ENCODE results near the gene SZRD1.

SZRD1 gene

GRCh38 chr1:16398371-16398953 lies 31.4 kb downstream of the SZRD1 start:
- H3K27ac ChIP-seq (ENCODE audit: low read length, poor library complexity, severe bottlenecking) = no peak overlapping the region
- H2AK5ac ChIP-seq (ENCODE audit: low read length, severe bottlenecking) = peak overlapping the region; percentile 19
- no peak overlapping the region for H3K4me3 ChIP-seq (ENCODE audit: insufficient read depth in 1 of 2, low read depth in 1 of 2, low read length in 2 of 2)
- H3K18ac ChIP-seq (ENCODE audit: low read depth in 1 of 2, low read length in 2 of 2) = no peak overlapping the region
- H3K14ac ChIP-seq (ENCODE audit: low read length in 2 of 2) = no peak overlapping the region
- no peak overlapping the region for H4K91ac ChIP-seq (ENCODE audit: low read length)
- H2BK15ac ChIP-seq (ENCODE audit: low read depth, poor library complexity, severe bottlenecking) = no peak overlapping the region
- no peak overlapping the region for H2BK120ac ChIP-seq (ENCODE audit: low read depth, low read length)
- no peaks in the 10 kb centered on the region for H3K9me3 ChIP-seq (ENCODE audit: control insufficient read depth, low read length)
- H3K23ac ChIP-seq (ENCODE audit: low read length in 2 of 2) = no peak overlapping the region
- H3K27me3 ChIP-seq (ENCODE audit: control insufficient read depth in 1 of 2, insufficient read depth in 1 of 2, low read length in 2 of 2) = no peaks in the 10 kb centered on the region
- no peak overlapping the region for H3K4ac ChIP-seq (ENCODE audit: low read depth in 1 of 2, low read length in 2 of 2)
- peaks cover 57 to 70% of the 10 kb centered on the region in 2 experiments for H3K36me3 ChIP-seq (ENCODE audit: control insufficient read depth in 1 of 2, insufficient read depth in 2 of 2, low read depth in 1 of 2, low read length in 2 of 2)
- DNase-seq = no peak
- WGBS = 95% methylated on average over 5 of the region's 5 CpGs
- peaks cover 39% of the 10 kb centered on the region for H3K79me1 ChIP-seq (replicated peaks; ENCODE audit: low read length, poor library complexity, severe bottlenecking)
- no peak overlapping the region for H3K4me2 ChIP-seq (ENCODE audit: low read length, poor library complexity, severe bottlenecking)
- no peak overlapping the region for H2AFZ ChIP-seq (ENCODE audit: low read depth, low read length)
- no peak overlapping the region for H2BK5ac ChIP-seq (ENCODE audit: low read depth, low read length, poor library complexity, severe bottlenecking)
- H3K9ac ChIP-seq (ENCODE audit: low read length) = no peak overlapping the region
- H2BK12ac ChIP-seq (ENCODE audit: low read length in 2 of 2) = no peak overlapping the region
- H3K4me1 ChIP-seq (ENCODE audit: control insufficient read depth, insufficient read depth, low read depth, low read length) = peaks cover 25% of the 10 kb centered on the region
- H4K8ac ChIP-seq (ENCODE audit: low read length) = no peak overlapping the region

GRCh38 chr1:16402742-16403141 lies 35.7 kb downstream of the SZRD1 start:
- H3K36me3 ChIP-seq (ENCODE audit: control insufficient read depth in 1 of 2, insufficient read depth in 2 of 2, low read depth in 1 of 2, low read length in 2 of 2) = peaks cover 26 to 38% of the 10 kb centered on the region in 2 experiments
- H4K91ac ChIP-seq (ENCODE audit: low read length) = no peak overlapping the region
- H2BK12ac ChIP-seq (ENCODE audit: low read length in 2 of 2) = no peak overlapping the region
- H3K4ac ChIP-seq (ENCODE audit: low read depth in 1 of 2, low read length in 2 of 2) = no peak overlapping the region
- no peak overlapping the region for H3K27ac ChIP-seq (ENCODE audit: low read length, poor library complexity, severe bottlenecking)
- H2BK15ac ChIP-seq (ENCODE audit: low read depth, poor library complexity, severe bottlenecking) = no peak overlapping the region
- no peak overlapping the region for H3K4me3 ChIP-seq (ENCODE audit: insufficient read depth in 1 of 2, low read depth in 1 of 2, low read length in 2 of 2)
- 71% methylated on average over 6 of the region's 10 CpGs for WGBS
- H3K27me3 ChIP-seq (ENCODE audit: control insufficient read depth in 1 of 2, insufficient read depth in 1 of 2, low read length in 2 of 2) = peaks cover 0 to 3% of the 10 kb centered on the region in 2 experiments
- no peak overlapping the region for H2BK5ac ChIP-seq (ENCODE audit: low read depth, low read length, poor library complexity, severe bottlenecking)
- DNase-seq = peak; percentile 24
- H3K79me1 ChIP-seq (replicated peaks; ENCODE audit: low read length, poor library complexity, severe bottlenecking) = peaks cover 21% of the 10 kb centered on the region
- H3K9ac ChIP-seq (ENCODE audit: low read length) = no peak overlapping the region
- no peak overlapping the region for H3K23ac ChIP-seq (ENCODE audit: low read length in 2 of 2)
- H2AFZ ChIP-seq (ENCODE audit: low read depth, low read length) = no peak overlapping the region
- no peak overlapping the region for H3K18ac ChIP-seq (ENCODE audit: low read depth in 1 of 2, low read length in 2 of 2)
- no peak overlapping the region for H2BK120ac ChIP-seq (ENCODE audit: low read depth, low read length)
- H4K8ac ChIP-seq (ENCODE audit: low read length) = no peak overlapping the region
- H3K4me1 ChIP-seq (ENCODE audit: control insufficient read depth, insufficient read depth, low read depth, low read length) = peaks cover 8% of the 10 kb centered on the region
- no peak overlapping the region for H3K4me2 ChIP-seq (ENCODE audit: low read length, poor library complexity, severe bottlenecking)
- H3K9me3 ChIP-seq (ENCODE audit: control insufficient read depth, low read length) = no peaks in the 10 kb centered on the region
- H3K14ac ChIP-seq (ENCODE audit: low read length in 2 of 2) = no peak overlapping the region
- no peak overlapping the region for H2AK5ac ChIP-seq (ENCODE audit: low read length, severe bottlenecking)

GRCh38 chr1:16405441-16405840 lies 38.4 kb downstream of the SZRD1 start:
- no peak overlapping the region for H3K27ac ChIP-seq (ENCODE audit: low read length, poor library complexity, severe bottlenecking)
- no peak overlapping the region for H3K18ac ChIP-seq (ENCODE audit: low read depth in 1 of 2, low read length in 2 of 2)
- no peak for DNase-seq
- no peak overlapping the region for H4K91ac ChIP-seq (ENCODE audit: low read length)
- no peak overlapping the region for H2BK5ac ChIP-seq (ENCODE audit: low read depth, low read length, poor library complexity, severe bottlenecking)
- H2AFZ ChIP-seq (ENCODE audit: low read depth, low read length) = no peak overlapping the region
- H2BK120ac ChIP-seq (ENCODE audit: low read depth, low read length) = no peak overlapping the region
- no peak overlapping the region for H2BK15ac ChIP-seq (ENCODE audit: low read depth, poor library complexity, severe bottlenecking)
- H3K27me3 ChIP-seq (ENCODE audit: control insufficient read depth in 1 of 2, insufficient read depth in 1 of 2, low read length in 2 of 2) = peaks cover 0 to 16% of the 10 kb centered on the region in 2 experiments
- no peak overlapping the region for H2BK12ac ChIP-seq (ENCODE audit: low read length in 2 of 2)
- H3K23ac ChIP-seq (ENCODE audit: low read length in 2 of 2) = no peak overlapping the region
- H3K4ac ChIP-seq (ENCODE audit: low read depth in 1 of 2, low read length in 2 of 2) = no peak overlapping the region
- WGBS = 82% methylated on average over 4 of the region's 5 CpGs
- H3K36me3 ChIP-seq (ENCODE audit: control insufficient read depth in 1 of 2, insufficient read depth in 2 of 2, low read depth in 1 of 2, low read length in 2 of 2) = peaks cover 3 to 14% of the 10 kb centered on the region in 2 experiments
- no peak overlapping the region for H3K4me3 ChIP-seq (ENCODE audit: insufficient read depth in 1 of 2, low read depth in 1 of 2, low read length in 2 of 2)
- H2AK5ac ChIP-seq (ENCODE audit: low read length, severe bottlenecking) = no peak overlapping the region
- H3K9ac ChIP-seq (ENCODE audit: low read length) = no peak overlapping the region
- no peak overlapping the region for H3K14ac ChIP-seq (ENCODE audit: low read length in 2 of 2)
- peaks cover 7% of the 10 kb centered on the region for H3K4me1 ChIP-seq (ENCODE audit: control insufficient read depth, insufficient read depth, low read depth, low read length)
- H3K9me3 ChIP-seq (ENCODE audit: control insufficient read depth, low read length) = no peaks in the 10 kb centered on the region
- H3K4me2 ChIP-seq (ENCODE audit: low read length, poor library complexity, severe bottlenecking) = no peak overlapping the region
- no peak overlapping the region for H4K8ac ChIP-seq (ENCODE audit: low read length)
- H3K79me1 ChIP-seq (replicated peaks; ENCODE audit: low read length, poor library complexity, severe bottlenecking) = peaks cover 1% of the 10 kb centered on the region

- H3K9ac ChIP-seq (ENCODE audit: low read length) = no peak overlapping the region
- DNase-seq = no peak
- no peak overlapping the region for H3K4me3 ChIP-seq (ENCODE audit: insufficient read depth in 1 of 2, low read depth in 1 of 2, low read length in 2 of 2)
- no peak overlapping the region for H2BK15ac ChIP-seq (ENCODE audit: low read depth, poor library complexity, severe bottlenecking)
- peaks cover 0 to 5% of the 10 kb centered on the region in 2 experiments for H3K36me3 ChIP-seq (ENCODE audit: control insufficient read depth in 1 of 2, insufficient read depth in 2 of 2, low read depth in 1 of 2, low read length in 2 of 2)
- H3K14ac ChIP-seq (ENCODE audit: low read length in 2 of 2) = no peak overlapping the region
- H3K27me3 ChIP-seq (ENCODE audit: control insufficient read depth in 1 of 2, insufficient read depth in 1 of 2, low read length in 2 of 2) = peaks cover 0 to 22% of the 10 kb centered on the region in 2 experiments
- no peak overlapping the region for H4K91ac ChIP-seq (ENCODE audit: low read length)
- H3K27ac ChIP-seq (ENCODE audit: low read length, poor library complexity, severe bottlenecking) = no peak overlapping the region
- WGBS = 96% methylated on average over 9 of the region's 9 CpGs
- no peak overlapping the region for H3K4ac ChIP-seq (ENCODE audit: low read depth in 1 of 2, low read length in 2 of 2)
- no peaks in the 10 kb centered on the region for H3K79me1 ChIP-seq (replicated peaks; ENCODE audit: low read length, poor library complexity, severe bottlenecking)
- H2BK5ac ChIP-seq (ENCODE audit: low read depth, low read length, poor library complexity, severe bottlenecking) = no peak overlapping the region
- no peak overlapping the region for H4K8ac ChIP-seq (ENCODE audit: low read length)
- peaks cover 7% of the 10 kb centered on the region for H3K4me1 ChIP-seq (ENCODE audit: control insufficient read depth, insufficient read depth, low read depth, low read length)
- no peak overlapping the region for H2BK120ac ChIP-seq (ENCODE audit: low read depth, low read length)
- H2AK5ac ChIP-seq (ENCODE audit: low read length, severe bottlenecking) = no peak overlapping the region
- H2BK12ac ChIP-seq (ENCODE audit: low read length in 2 of 2) = no peak overlapping the region
- no peak overlapping the region for H3K4me2 ChIP-seq (ENCODE audit: low read length, poor library complexity, severe bottlenecking)
- H3K9me3 ChIP-seq (ENCODE audit: control insufficient read depth, low read length) = no peaks in the 10 kb centered on the region
- H3K23ac ChIP-seq (ENCODE audit: low read length in 2 of 2) = no peak overlapping the region
- no peak overlapping the region for H3K18ac ChIP-seq (ENCODE audit: low read depth in 1 of 2, low read length in 2 of 2)
- no peak overlapping the region for H2AFZ ChIP-seq (ENCODE audit: low read depth, low read length)
These were observed 39.8 kb downstream of the SZRD1 start for GRCh38 chr1:16406868-16407267.
